HL-60/S4 (cell line): ENCODE results near the gene PPP3CA.

Experiments used
- in situ Hi-C: fragments of 300-500 bp; cut with MboI; formaldehyde crosslinking; loops from 2 replicates; pipeline ENCODE4 v1.14.3; 2022; ENCODE audit warnings: low sequenced_read_pairs

PPP3CA gene

DNA sequence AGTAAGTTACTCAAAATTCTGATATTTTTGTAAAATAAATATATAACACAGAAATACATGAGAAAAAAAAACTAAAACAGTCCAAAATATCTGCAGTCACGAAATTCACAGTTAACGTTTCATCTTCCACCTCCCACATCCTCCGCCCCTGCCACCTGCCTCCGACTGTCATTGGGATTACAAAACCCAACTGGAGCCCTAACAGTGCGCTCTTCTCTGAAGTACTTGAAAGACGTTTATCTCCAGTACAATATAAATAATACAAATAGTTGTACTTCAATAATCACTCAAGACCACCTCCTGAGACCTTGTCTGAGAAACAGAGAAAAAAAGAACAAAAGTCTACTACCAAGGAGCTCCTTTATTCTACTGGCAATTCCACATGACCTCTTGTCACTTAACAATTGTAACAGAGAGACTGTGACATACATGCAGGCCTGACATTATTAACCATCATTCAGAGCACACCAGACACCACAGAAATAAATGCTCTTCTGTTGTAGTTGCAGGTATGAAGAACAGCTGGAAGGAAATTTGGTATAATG is 280.6 kb downstream of the PPP3CA start:
- in situ Hi-C loops = no loop called here

DNA sequence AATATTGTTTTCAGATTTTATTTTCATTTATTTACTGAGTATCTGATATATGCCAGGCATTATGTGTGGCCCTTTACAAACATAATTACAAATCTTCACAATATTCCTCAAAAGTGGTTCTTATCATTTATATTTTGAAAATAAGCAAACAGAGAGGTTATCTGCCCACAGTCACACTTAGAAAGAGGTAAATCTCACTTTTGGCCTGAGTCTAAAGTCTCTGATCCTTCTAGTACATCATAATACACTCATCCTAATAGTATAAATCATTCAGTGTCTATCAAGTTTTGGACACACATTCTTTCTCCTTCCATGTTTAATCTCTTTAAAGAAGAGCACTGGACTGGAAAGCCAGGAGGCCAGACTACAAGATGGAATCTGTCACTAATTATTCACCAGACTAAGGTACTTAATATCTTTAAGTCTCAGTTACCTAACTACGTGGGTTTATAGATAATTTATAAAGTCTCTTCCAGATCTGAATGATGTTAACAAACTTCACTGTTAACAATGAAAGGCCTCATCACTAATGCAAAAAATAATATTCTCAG is 281.3 kb downstream of the PPP3CA start:
- in situ Hi-C loops = no loop called here

DNA sequence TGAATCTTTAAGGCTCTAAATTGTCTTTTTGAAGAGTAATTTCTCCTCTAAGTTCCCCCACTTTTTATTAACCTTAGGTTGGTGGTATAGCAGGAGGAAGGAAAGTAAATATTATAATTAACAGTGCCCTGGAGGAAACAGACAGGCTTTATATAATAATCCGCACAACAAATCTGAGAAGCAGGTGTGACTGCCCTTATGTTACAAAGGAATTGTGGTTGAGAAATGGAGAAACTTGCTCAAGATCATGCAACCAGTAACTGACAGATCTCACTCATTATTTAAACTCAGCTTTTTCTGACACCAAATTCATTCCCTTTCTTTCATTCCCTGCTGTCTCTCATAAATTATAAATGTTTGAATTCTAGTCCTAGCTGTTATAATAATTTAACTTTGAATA is 282.0 kb downstream of the PPP3CA start:
- in situ Hi-C loops = no loop called here

DNA sequence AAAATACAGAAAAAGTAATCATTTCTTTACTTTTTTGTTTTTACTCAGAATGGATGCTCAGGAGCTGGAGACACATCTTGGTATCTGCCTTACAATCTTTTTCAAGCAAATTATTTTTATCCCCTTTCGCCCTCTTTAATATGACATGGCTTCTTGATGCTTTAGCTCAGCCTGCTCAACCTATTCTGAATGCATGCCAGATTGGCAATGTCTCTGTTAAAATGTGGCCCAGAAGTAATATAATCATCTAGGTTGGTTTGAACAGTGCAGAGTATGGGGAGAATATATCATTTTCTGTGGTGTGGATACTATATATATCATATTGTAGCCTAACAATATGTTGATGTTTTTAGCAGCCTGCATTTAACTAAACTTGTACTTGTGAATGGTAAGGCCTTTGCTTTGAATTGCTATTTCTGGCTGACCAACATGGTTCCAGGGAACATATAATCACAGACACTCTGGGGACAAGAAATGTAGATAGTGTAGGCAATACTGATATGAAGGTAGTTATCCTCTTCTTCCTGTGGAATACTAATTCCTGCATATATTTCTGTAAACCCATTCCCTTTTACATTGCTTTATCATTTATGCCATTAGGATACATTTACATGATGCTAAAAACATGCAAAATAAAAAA is 282.7 kb downstream of the PPP3CA start:
- in situ Hi-C loops = no loop called here

DNA sequence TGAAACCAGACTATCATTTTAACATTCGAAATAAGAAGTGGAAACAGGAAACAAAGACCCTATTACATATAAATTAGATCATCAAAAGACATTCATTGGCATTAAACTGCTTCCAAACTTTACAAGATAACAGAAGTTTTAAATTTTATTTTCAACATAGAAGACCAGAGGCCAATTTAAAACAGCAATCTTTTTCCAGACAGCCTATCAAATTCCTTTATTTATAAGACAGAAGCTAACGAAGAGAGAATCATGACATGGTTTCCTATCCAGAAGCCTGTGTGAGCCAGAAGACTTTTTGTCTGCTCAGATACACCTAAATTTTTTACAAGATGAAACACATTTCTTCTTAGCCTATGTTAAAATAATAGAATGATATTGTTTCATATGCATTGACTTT is 291.9 kb downstream of the PPP3CA start:
- in situ Hi-C loops = no loop called here

DNA sequence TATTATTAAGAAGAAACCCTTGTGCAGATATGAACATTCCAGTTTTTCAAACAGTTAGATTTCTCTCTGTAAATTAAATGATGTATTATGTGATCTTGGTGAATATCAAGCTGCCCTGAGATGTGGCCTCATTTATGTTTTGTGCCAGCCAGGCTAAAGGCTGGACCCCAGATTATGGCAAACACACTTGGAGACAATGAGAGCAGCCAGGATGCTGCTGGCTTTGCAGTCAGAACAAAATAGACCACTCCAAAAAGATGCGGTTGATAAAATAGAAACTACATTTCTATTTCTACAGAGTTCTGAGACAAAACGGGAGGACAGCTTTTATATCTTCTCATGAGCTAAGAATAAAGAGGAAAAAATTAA is 296.5 kb downstream of the PPP3CA start:
- in situ Hi-C loops = no loop called here

DNA sequence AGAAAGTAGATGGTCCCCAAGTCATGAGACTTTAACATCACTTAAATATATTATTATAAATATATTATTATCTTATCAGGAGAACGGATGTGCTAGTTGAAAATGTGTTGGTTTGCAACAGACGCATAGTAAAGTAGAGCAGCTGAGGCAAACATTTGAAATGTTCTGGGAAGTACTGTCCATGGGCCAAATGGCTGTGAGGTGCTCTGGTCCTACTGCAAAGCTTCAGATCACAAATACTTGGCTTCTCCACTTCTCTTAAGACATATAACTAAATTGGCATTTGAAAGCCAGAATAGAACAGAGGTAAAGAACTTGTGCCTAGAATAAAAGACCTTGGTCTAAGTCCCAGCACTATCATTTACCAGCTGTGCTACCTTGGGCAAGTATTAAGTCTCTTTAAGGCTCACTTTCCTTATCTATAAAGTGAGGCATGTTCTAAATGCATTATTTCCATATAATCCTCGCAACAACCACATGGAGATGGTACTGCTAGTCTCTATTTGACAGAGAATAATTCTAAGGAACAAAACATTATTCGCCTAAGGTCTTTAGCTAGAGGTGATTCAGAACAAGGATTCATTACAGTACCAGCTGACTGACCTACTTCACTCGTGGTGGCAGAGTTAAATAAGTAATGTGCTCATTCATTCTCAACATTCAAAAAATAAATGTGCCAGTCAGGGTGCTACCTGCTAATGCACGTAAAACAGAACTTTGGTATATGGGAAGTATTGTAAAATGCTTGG is 297.1 kb downstream of the PPP3CA start:
- in situ Hi-C loops = no loop called here

DNA sequence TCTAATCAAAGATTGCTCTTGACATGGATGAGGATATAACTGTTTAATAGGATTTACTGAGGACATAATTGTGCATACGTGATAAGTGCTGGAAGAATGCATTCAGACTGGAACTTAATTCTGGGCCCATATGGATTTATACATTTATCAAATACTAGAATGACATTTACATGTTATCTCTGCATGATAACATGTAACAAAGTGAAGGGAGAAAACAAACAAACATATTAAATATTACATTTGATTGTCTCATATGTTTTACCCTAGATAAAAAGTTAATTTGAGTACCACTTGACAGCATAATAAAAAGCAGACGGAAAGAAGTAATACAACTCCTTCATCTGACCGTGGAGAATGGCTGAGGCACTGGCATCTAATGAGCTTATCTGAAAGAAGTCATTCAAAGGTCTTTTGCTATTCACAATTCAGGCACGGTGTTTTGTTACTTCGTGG is 297.8 kb downstream of the PPP3CA start:
- in situ Hi-C loops = no loop called here

DNA sequence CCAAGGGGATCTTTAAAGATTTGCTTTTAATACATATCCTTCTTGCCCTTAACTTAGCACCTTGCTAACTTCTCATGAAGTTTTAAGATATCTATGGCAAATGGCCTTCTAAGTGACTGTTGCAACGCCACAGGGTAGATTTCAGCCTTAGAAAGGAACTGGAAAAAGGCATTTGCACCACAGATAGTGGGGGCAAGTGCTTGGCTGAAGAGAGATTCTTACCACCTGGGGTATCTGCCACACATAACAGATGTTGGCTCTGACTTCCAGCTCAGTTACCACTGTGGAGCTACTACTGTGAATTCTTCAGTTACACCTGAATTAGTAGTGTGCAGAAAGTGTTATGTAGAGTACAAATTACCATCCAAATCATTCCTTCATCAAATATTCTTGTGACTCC is 302.6 kb downstream of the PPP3CA start:
- in situ Hi-C loops = no loop called here

DNA sequence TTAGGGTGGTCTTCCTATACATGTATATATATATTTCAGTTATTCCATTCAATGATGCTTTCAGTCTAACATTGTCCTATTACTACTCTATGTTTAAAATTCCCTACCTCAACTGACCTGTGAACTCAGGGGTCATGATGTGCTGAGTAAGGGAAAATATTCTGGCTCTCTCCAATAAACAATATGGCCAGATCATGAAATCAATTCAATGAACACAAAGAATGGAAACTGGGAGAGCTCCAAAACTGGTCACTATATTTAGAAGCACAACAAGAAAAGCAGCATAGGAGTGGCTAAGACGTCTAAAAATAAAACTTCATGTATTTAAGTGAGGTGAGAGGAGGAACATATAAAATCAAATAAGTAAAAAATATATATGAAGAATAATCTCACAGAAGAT is 304.5 kb downstream of the PPP3CA start:
- in situ Hi-C loops = no loop called here

DNA sequence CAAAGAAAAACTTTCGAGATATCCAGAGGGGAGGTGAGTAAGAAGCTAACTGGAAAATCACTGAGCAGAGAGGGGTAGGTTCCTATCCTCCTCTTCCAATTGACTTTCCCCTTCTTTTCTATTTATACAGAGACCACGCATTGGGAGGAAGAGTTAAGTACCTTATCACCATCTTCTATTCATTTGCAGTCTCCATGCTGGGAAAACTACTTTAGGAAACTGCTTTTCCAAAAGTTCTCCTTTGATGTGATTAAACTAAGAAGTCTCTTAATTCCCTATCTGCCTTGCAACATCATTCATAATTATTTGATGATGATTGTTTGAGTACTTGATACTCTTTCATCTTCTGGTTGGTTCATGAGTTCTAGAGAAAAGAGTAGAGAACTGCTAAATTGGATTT is 306.6 kb downstream of the PPP3CA start:
- in situ Hi-C loops = no loop called here

DNA sequence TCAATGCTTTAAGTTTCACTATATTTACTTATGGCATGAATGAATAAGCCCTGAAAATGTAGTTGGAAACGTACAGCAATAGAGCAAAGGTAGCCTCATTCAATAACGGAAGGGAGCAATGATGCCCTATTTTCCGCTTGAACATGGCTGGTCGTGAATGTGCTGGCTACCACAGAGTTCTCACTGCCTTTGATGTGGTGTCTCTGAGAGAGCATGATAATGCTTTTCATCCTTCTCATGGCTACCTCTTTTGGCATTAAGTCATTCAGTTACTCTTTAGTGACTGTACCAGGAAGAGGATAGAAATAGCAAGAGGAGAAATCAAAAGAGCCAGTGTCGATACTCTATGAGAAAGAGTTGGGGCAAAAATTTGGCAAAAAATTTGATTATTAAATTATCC is 308.0 kb downstream of the PPP3CA start:
- in situ Hi-C loops = no loop called here

DNA sequence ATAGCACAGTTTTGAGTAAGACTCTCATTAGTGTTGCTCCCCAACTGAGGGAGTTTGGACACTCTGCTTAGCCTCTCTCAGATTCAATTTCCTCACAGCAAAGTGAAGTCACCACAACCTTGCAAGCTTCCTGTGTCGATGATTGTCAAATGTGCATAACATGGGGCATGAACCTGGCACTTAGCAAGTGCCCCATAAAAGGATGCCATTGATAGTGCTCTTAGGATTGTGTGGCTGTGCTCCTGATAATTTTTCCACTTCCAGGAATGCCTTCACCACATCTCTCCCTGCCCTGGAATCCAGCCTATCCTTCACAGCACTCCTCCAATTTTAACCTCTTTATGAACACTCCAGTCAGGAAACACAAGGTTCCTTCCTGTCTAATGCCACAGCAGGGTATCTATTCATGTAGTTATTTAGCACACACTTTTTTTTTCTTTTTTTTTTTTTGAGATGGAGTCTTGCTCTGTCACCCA is 309.4 kb downstream of the PPP3CA start:
- in situ Hi-C loops = no loop called here

DNA sequence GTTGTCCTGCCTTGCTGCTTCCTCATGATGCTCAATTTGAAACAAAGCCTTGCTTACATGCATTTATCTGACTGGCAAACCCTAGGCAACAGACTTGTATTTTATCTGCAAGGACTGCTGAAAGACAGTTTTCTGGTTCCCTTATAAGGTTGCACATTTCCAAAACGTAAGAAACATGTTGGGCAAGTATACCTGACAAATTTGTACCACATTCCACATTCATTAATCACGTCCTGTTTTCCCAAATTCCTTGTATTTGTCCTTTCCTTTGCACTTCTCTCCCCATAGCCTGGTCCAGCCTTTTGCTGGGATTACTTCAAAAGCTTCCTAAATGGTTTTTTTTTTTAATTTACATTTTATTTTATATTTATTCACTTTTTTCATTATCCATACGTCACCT is 310.1 kb downstream of the PPP3CA start:
- in situ Hi-C loops = no loop called here

DNA sequence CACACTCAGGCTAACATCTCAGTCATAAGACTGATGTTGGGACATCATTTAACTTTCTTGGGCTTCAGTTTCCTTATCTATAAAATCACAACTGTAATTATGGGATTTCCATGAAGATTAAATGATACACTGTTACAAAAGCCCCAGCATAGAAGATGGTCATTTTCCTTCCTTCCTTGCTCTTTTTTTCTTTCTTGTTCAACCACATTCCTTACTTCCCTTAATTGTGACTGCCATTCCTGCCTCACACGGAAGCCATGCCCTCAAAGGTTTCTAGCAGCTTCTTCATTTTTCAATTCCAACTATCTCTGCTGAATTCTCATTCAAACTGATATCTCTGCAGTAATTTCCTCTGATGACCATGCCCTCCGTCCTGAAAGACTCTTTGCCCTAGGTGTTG is 311.8 kb downstream of the PPP3CA start:
- in situ Hi-C loops = no loop called here

DNA sequence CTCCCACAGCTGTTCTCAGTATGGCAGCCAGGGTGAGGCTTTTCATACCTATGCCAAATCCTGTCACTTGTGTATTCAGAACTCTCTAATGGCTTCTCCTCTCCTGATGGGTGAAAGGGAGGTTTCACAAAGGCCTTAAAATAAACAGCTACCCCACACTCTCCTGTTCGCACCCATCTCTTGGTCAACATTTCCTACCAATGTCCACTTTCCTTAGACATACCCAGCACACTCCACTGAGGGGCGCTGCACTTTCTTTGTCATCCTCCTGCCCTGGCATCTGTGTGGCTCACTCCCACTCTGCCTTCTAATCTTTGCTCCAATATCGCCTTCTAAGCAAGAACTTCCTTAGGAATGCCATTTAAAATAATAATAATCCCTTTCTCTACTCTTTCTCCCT is 313.3 kb downstream of the PPP3CA start:
- in situ Hi-C loops = no loop called here

DNA sequence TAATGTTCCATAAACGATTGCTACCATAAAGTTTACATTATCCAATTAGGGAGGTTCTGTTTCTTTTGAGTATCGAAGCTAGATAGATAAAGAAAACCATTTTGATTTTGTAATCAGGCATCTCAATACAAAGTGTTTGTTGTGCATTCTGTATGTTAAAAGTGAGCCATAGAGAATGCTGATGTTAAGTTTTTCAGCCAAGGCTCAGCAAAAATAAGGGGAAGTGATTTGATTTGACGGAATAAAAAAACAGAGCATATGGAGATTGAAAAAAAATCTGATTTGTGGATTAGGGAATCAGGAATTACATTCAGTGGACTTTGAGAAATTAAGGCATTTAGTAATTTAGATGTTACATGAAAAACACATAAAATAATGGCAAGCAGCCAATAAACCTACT is 314.8 kb downstream of the PPP3CA start:
- in situ Hi-C loops = no loop called here

DNA sequence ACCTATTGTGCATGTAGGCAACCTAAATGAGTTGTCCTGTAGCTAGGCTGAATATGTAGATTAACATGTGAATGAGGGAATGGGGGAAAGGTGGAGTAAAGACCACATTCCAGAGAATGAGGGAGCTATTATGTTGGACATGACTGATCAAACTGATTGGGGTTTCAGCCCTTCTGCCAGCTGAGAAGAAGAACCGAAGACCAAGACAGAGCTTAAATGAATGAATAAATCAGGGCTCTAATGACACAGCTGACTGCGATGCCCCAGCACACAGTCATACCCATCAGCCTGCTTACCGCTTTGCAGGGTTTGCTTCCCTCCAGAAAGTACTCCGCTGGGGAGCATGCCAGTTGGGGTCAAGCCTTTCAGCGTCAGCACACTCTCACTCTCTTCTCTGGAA is 315.4 kb downstream of the PPP3CA start:
- in situ Hi-C loops = no loop called here

DNA sequence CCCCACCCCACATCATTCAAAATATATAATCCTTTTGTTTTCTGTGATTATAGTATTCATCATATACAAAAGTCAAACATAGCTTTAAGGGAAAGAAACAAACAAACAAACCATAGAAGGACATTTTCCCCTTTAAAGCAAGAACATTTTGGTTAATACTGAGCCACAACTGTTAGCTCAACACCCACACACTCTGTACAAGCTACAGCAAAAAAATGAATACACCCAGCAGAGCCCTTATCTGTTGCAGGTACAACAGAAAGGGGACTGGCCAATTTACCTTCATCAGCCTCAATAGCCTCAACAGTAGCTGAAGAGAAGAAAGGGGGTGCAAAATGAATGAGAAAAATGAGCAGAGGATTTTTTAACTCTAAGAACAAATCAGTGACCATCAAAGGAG is 318.4 kb downstream of the PPP3CA start:
- in situ Hi-C loops = no loop called here

DNA sequence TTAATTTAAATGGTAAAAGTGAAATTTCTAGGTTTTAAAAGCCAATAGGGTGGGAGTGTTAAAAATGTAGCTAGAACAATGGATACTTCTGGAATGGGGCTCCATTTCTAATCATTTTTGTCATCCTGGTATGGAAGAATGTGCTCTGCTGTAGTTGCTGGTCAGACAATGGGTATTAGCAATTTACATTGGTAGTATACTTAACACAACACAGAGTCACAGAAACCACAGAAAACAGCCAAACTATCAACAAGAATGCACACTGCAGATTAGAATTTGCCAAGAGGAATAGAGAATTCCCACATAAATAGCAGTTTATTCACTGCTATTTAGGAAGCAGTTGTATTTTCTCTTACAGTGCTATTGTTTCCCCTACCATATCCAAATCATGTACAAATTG is 319.6 kb downstream of the PPP3CA start:
- in situ Hi-C loops = no loop called here

DNA sequence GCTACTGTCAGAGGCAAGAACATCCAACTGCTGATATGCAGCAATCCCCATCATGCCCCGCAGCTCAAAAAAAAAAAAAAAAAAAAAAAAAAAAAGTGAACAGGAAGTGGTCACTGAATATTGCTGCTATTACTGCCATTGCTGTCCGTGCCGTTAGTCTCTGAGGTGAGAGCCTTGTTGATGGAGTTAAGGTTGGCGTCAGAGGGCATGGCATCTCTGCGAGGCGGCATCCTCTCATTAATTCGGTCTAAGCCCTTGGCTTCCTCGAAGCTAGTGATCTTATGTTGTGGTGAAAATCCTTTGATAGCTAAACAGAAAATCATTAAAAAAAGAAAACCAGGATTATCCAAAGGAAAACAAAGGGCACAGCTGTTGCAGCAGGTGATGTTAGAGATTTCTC is 321.6 kb downstream of the PPP3CA start:
- in situ Hi-C loops = no loop called here
